Measurements from ENCODE around the gene PTPRD. TPM values are rescaled to one million over a fixed set of nuclear protein-coding genes. Genes with fewer than 3 reads are reported as not detected.

Gene PTPRD
- total and polyA plus RNA-seq, 2 of the 4 experiments (the other 2 are of a cell fraction): 0.07 to 0.18 TPM

- Histone ChIP-seq H4K5ac (ENCODE audit: low read depth, low read length) (no peak overlapping the region), H2AK9ac (replicated peaks; ENCODE audit: low read depth, low read length, poor library complexity) (no peak overlapping the region), H3K27ac (ENCODE audit: insufficient read depth, low read length) (no peak overlapping the region), H3K4me2 (ENCODE audit: low read depth, low read length) (no peak overlapping the region), H3K23ac (ENCODE audit: low read depth, low read length) (no peak overlapping the region), H3K9me1 (ENCODE audit: insufficient read depth, low read length) (no peaks in the 10 kb centered on the region), H2BK120ac (ENCODE audit: low read depth, low read length) (no peak overlapping the region), H3K4ac (ENCODE audit: low read depth, low read length) (no peak overlapping the region), H3K18ac (ENCODE audit: low read depth, low read length) (no peak overlapping the region), H3K9ac (ENCODE audit: low read depth, low read length) (no peak overlapping the region), H2BK5ac (ENCODE audit: low read depth, low read length, poor library complexity, severe bottlenecking) (no peak overlapping the region), H3K4me1 (ENCODE audit: control insufficient read depth, insufficient read depth, low read length) (no peaks in the 10 kb centered on the region), H3K56ac (ENCODE audit: extremely low read depth, insufficient read depth, low read length) (no peak overlapping the region), H4K91ac (ENCODE audit: insufficient read depth, low read depth, low read length) (no peak overlapping the region), H4K8ac (ENCODE audit: low read depth in 2 of 2, low read length in 2 of 2) (no peak overlapping the region), H2BK15ac (ENCODE audit: low read depth, low read length) (no peak overlapping the region), H3K14ac (replicated peaks; ENCODE audit: low read depth, low read length) (no peak overlapping the region), H3K4me3 (ENCODE audit: insufficient read depth, low read depth, low read length) (no peak overlapping the region), H3K9me3 (ENCODE audit: control insufficient read depth, insufficient read depth, low read length) (no peaks in the 10 kb centered on the region), H2AK5ac (ENCODE audit: low read depth, low read length) (no peak overlapping the region), H3K36me3 (ENCODE audit: control insufficient read depth, insufficient read depth, low read length) (no peaks in the 10 kb centered on the region), H4K20me1 (ENCODE audit: insufficient read depth, low read length) (no peaks in the 10 kb centered on the region), H3K79me1 (ENCODE audit: low read depth in 1 of 2, low read length in 2 of 2) (no peaks in the 10 kb centered on the region), H2AFZ (replicated peaks; ENCODE audit: low read length, poor library complexity) (no peak overlapping the region), H2BK20ac (ENCODE audit: low read depth, low read length) (no peak overlapping the region), H3K27me3 (ENCODE audit: control insufficient read depth, insufficient read depth, low read length) (no peaks in the 10 kb centered on the region)
- ChIA-PET POLR2A (ENCODE audit: unreplicated experiment) (no interaction called here), CTCF (no interaction called here)
- ATAC-seq (ENCODE audit: low read depth): no peak
- intact Hi-C loops (cut with micrococcal nuclease) (no loop called here), dilution Hi-C loops (cut with HindIII; ENCODE audit: low sequenced_read_pairs, unreplicated experiment) (no loop called here), in situ Hi-C loops (cut with MboI; ENCODE audit: low sequenced_read_pairs) (no loop called here)
- no peak for TF ChIP-seq CTCF (conservative IDR thresholded peaks at IDR 0.05; ENCODE audit: low read depth, low read length)
- no peak for TF ChIP-seq POLR2A (IDR thresholded peaks at IDR 0.05; ENCODE audit: low read depth, low read length)
- TF ChIP-seq RAD21 (IDR thresholded peaks at IDR 0.05; ENCODE audit: low read length): no peak
- no peak for TF ChIP-seq MAZ (IDR thresholded peaks at IDR 0.05; ENCODE audit: borderline replicate concordance, low read depth, low read length)
- no peak for TF ChIP-seq CEBPB (IDR thresholded peaks at IDR 0.05; ENCODE audit: low read depth, low read length)
- TF ChIP-seq NFE2L2 (IDR thresholded peaks at IDR 0.05; ENCODE audit: low read depth, low read length): no peak
- no peak for TF ChIP-seq MAFK (IDR thresholded peaks at IDR 0.05; ENCODE audit: low read depth, low read length)
- TF ChIP-seq SMC3 (IDR thresholded peaks at IDR 0.05; ENCODE audit: low read depth, low read length): no peak
- TF ChIP-seq BHLHE40 (IDR thresholded peaks at IDR 0.05; ENCODE audit: low read depth, low read length): no peak
- no peak for TF ChIP-seq MXI1 (IDR thresholded peaks at IDR 0.05; ENCODE audit: borderline replicate concordance, low read depth, low read length)
- TF ChIP-seq FOS (IDR thresholded peaks at IDR 0.05; ENCODE audit: low read depth, low read length): no peak
- TF ChIP-seq USF2 (IDR thresholded peaks at IDR 0.05; ENCODE audit: low read depth, low read length): no peak
- no peak for TF ChIP-seq CHD1 (IDR thresholded peaks at IDR 0.05; ENCODE audit: low read depth, low read length)
- TF ChIP-seq RCOR1 (IDR thresholded peaks at IDR 0.05; ENCODE audit: insufficient replicate concordance, low read length): no peak
- TF ChIP-seq RFX5 (IDR thresholded peaks at IDR 0.05; ENCODE audit: low read depth, low read length): no peak
- no peak for TF ChIP-seq ELK1 (IDR thresholded peaks at IDR 0.05; ENCODE audit: borderline replicate concordance, low read depth, low read length)
- no peak for DNase-seq
- no TSS peak for BruUV-seq (replicated peaks)
- WGBS, 2 experiments (ENCODE audit: extremely low coverage in 2 of 2, insufficient read length in 1 of 2): no CpG with 5 or more reads among the region's 1 CpG
Observed at GRCh38 chr9:10168241-10168640, 444.6 kb downstream of the PTPRD start.
